Tibial nerve (tissue), 3 donors: ENCODE results near the gene LRRC10B.

Experiments used
- POLR2A ChIP-seq, 2 donors: fragments of 450-650 bp; IDR thresholded peaks; one replicate each; pipeline ENCODE4 v1.6.1; 2017; ENCODE audit warnings: antibody characterized with exemption in 2 of 2, mild to moderate bottlenecking in 2 of 2, moderate library complexity in 2 of 2
- TF ChIP-seq, protein P1 (sequence below), 5 experiments: fragments of 200-600 bp in 3 of 5; fragments of 450-650 bp in 2 of 5; sonication (generic) in 3 of 5; IDR thresholded peaks; one replicate each; pipeline ENCODE4 v1.5.1; 2016 to 2019; ENCODE audit warnings: antibody characterized with exemption in 5 of 5, mild to moderate bottlenecking in 3 of 5, moderate library complexity in 2 of 5

DNA sequence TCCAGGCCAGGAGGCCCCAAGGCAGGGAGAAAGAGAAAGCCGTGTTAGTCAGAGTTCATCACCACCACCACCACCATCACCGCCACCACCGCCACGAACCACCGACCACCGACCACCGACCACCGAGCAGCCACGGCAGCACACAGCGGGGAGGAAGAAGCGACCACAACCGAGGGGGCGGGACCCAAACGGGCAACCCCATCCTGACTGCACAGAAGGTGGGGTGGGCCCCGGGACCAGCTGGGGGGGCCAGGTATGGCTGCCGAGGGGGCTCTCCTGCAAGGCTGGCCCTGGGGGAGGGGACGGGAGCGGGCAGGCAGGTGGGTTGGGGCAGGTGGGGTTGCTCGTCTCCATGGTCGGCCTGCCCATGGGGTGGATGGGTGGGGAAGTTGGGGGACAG lies 38.1 kb downstream of the LRRC10B start:
- TF ChIP-seq, protein P1, sequence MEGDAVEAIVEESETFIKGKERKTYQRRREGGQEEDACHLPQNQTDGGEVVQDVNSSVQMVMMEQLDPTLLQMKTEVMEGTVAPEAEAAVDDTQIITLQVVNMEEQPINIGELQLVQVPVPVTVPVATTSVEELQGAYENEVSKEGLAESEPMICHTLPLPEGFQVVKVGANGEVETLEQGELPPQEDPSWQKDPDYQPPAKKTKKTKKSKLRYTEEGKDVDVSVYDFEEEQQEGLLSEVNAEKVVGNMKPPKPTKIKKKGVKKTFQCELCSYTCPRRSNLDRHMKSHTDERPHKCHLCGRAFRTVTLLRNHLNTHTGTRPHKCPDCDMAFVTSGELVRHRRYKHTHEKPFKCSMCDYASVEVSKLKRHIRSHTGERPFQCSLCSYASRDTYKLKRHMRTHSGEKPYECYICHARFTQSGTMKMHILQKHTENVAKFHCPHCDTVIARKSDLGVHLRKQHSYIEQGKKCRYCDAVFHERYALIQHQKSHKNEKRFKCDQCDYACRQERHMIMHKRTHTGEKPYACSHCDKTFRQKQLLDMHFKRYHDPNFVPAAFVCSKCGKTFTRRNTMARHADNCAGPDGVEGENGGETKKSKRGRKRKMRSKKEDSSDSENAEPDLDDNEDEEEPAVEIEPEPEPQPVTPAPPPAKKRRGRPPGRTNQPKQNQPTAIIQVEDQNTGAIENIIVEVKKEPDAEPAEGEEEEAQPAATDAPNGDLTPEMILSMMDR (IDR thresholded peaks at IDR 0.05) = no peak
- TF ChIP-seq POLR2A (IDR thresholded peaks at IDR 0.05) = no peak
